Anterior cingulate cortex (tissue), 58 donors: Measurements from ENCODE around the gene PCDHGA4.
"Not testable (repeated sequence)": the region's sequence is repeated elsewhere in the genome, so short reads cannot be mapped to it uniquely, and the experiment has no call there.

Experiments used
- DNase-seq, 58 donors: peaks; one replicate each; lab custom pipeline; 2025; lab: John Stamatoyannopoulos, UW

The PCDHGA4 gene

DNA sequence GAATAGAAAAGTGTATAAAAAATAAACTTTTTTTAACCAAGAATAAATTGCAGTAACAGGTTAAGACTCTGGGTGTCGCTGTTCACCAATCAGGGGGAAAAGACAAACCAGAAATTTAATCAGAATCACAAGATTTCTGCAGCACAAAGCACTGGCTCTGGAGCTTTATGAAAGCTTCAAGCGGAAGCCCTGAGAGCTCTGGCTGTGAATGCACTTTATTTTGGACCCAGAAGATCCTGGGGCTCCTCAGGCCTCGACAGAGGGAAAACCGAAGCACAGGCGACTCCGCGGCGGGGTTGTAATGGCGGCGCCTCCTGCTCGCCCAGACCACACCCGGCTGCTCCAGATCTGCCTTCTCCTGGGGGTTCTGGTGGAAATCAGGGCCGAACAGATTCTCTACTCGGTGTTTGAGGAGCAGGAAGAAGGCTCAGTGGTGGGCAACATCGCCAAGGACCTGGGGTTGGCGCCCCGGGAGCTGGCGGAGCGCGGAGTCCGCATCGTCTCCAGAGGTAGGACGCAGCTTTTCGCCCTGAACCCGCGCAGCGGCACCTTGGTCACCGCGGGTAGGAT lies at the start of gene PCDHGA4:
Gene PCDHGA4 (plus strand): TSS at position 122 of the 570 bp plus-strand sequence. CDS start 87 bp downstream, at position 209.
- DNase-seq = no peak

GRCh38 chr5:141306630-141307029 lies 48.2 kb upstream of the PCDHGA4 start:
- no peak for DNase-seq

DNA sequence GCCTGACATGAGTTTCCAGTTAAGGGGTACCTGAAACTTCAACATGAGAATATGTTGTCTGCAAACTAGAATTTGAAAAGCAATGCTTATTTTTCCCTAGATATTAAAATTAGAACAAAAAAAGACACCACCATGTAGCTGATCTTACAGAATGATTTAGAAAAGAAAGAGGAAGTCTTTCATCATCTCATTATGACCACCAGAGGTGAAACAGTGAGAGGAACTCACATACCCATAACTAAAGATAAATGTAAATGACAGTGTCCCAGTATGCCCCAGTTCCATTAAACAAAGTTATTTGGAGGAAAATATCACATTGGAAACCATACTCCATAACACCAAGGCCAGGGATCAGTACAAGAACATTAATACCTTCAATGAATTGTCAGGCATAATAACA lies 41.1 kb upstream of the PCDHGA4 start:
- no peak for DNase-seq

DNA sequence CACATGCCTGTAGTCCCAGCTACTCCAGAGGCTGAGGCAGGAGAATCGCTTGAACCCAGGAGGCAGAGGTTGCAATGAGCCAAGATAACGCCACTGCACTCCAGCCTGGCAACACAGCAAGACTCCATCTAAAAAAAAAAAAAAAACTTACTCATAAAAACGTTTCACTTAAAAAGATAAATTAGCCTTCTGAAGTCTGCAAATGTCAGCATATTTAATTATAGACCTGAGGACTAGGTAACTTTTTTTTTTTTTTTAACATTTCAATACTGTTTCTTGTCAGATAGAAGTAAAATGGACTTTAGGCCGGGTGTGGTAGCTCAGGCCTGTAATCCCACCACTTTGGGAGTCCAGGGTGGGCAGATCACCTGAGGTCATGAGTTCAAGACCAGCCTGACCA lies 37.9 kb upstream of the PCDHGA4 start:
- DNase-seq = not testable (repeated sequence)

- no peak for DNase-seq
These were observed 35.6 kb upstream of the PCDHGA4 start for GRCh38 chr5:141319202-141319601.

GRCh38 chr5:141319699-141320098 lies 35.1 kb upstream of the PCDHGA4 start:
- no peak for DNase-seq

DNA sequence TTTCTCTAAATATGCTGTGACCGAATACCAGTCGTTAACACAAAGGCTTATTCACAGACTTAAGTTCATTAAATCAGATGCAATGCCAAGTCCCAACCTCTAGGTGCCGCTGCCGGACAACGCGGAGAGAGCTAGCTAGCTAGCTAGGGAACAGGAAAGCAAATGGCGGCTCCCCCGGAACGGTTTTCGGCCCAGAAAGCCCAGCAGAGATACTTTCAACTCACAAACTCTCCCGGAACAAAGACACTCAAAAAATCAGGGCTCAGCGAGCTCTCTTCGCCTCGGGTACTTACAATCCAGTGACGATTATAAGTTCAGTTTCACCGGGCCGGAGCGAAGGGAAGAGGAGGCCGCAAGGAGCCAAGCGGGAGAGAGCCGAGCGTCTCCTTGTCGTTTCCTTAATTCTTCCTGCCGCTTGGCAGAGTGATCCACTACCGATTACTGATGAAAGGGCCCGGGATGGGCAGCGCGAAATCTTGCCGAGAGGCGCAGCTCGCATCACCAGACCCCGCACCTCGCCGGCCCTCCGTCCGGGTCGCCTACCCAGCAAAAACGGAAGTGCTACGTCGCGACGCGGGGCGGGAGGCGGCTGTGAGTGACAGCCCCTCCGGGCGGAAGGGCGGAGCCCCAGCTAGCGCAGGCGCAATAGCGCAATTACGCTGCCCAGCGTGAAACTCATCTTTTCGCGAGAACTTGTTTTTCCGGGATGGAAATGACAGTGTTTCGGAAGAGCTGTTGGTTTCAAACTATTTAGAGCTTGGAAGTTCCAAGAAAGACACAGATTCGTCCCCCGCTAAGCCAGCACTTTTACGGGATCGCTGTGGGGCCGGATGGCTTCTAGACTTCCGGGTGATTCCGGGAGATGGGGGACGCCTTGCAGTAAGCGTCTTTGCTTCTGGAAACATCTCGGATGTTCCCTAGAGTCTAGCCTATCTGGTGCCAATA lies 34.3 kb upstream of the PCDHGA4 start, which contains the start of gene TAF7:
Gene TAF7 (minus strand): TSS at position 560 of the 945 bp plus-strand sequence. CDS start 740 bp downstream, outside the sequence.
- peak; percentile 9 to 91 (median 85) for DNase-seq

GRCh38 chr5:141322261-141322660 lies 32.6 kb upstream of the PCDHGA4 start:
- DNase-seq = no peak

GRCh38 chr5:141326088-141326854 lies 28.6 kb upstream of the PCDHGA4 start:
- peak in 50 of 58 donors; percentile 2 to 72 (median 38) for DNase-seq

GRCh38 chr5:141328231-141328630 lies 26.6 kb upstream of the PCDHGA4 start:
- no peak for DNase-seq

GRCh38 chr5:141330299-141331080 lies 24.3 kb upstream of the PCDHGA4 start, which contains the start of gene PCDHGA1:
TSS of gene PCDHGA1 (plus strand) at chr5:141330514.
- DNase-seq = peak in 1 of 58 donors; percentile 2

DNA sequence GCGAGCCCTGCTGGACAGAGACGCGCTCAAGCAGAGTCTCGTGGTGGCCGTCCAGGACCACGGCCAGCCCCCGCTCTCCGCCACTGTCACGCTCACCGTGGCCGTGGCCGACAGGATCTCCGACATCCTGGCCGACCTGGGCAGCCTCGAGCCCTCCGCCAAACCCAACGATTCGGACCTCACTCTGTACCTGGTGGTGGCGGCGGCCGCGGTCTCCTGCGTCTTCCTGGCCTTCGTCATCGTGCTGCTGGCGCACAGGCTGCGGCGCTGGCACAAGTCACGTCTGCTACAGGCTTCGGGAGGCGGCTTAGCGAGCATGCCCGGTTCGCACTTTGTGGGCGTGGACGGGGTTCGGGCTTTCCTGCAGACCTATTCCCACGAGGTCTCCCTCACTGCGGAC lies 22.2 kb upstream of the PCDHGA4 start:
- not testable (repeated sequence) for DNase-seq

GRCh38 chr5:141338538-141339306 lies 16.1 kb upstream of the PCDHGA4 start, which contains the start of gene PCDHGA2:
TSS of gene PCDHGA2 (plus strand) at chr5:141338760.
- DNase-seq = no peak

GRCh38 chr5:141340781-141341354 lies 14.0 kb upstream of the PCDHGA4 start:
- not testable (repeated sequence) for DNase-seq

- DNase-seq = no peak
These were observed 12.0 kb upstream of the PCDHGA4 start for GRCh38 chr5:141342773-141343172.

DNA sequence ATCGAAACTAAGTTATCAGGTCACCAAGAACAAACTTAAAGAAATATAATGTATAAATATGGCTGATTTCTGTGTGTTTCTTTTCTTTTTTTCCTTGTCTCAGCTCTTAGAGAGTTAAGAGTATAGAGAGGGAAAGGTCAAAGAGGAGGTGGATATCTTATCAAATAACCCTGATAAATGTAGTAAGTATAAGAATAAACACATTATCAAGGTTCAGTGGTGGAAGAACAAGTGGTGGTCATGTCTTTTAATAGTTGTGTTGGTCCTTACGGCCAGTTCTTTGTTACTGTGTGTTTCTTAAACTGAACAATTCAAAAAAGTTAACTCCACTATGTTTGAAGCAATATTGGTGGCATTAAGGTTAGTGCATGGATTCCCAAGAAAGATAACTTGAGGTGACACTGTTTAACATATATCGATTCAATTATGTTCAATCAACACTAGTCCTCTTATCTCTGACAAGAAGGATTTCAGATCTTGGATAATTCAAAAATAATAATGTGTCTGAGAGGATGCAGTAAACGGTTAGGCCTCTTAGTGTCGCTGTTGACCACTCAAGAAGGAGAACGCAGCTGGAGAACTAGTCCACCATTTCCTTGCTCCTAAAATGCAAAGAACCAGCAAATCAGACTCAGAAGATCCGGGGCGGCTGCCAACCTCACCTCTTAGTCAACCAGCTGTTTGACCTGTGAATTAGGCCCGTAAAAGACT lies 11.4 kb upstream of the PCDHGA4 start, which contains the start of gene PCDHGA3:
Gene PCDHGA3 (plus strand): TSS at position 588 of the 711 bp plus-strand sequence. CDS start 205 bp downstream, outside the sequence.
- no peak for DNase-seq

GRCh38 chr5:141343953-141344463 lies 10.8 kb upstream of the PCDHGA4 start:
- no peak for DNase-seq

GRCh38 chr5:141345327-141345726 lies 9.5 kb upstream of the PCDHGA4 start:
- DNase-seq = no peak
